IPS DF 6.9 (cell line): Measurements from ENCODE around the gene CAPZB.
"Not testable (repeated sequence)": the region's sequence is repeated elsewhere in the genome, so short reads cannot be mapped to it uniquely, and the experiment has no call there.

ENCODE experiments used
- DNase-seq: peaks from one replicate; pipeline ENCODE4 v3.0.0-alpha.2; 2013; ENCODE audit warnings: low read depth, low spot score
- H3K27ac ChIP-seq: one replicate; pipeline ENCODE4 v1.5.1; 2013; ENCODE audit warnings: low read length, control low read depth
- H3K27me3 ChIP-seq: 2 replicates; pipeline ENCODE4 v1.6.1; 2013; ENCODE audit warnings: mild to moderate bottlenecking, low read length; ENCODE audit not compliant: control insufficient read depth, insufficient read depth
- H3K36me3 ChIP-seq: 2 replicates; pipeline ENCODE4 v1.6.1; 2013; ENCODE audit warnings: low read length; ENCODE audit not compliant: control insufficient read depth, insufficient read depth
- H3K4me1 ChIP-seq: 2 replicates; pipeline ENCODE4 v1.6.1; 2013; ENCODE audit warnings: low read length; ENCODE audit not compliant: control insufficient read depth, insufficient read depth
- H3K4me3 ChIP-seq: 2 replicates; pipeline ENCODE4 v1.5.1; 2013; ENCODE audit warnings: mild to moderate bottlenecking, low read length
- H3K9me3 ChIP-seq: 2 replicates; pipeline ENCODE4 v1.6.1; 2013; ENCODE audit warnings: low read length, inconsistent platforms; ENCODE audit not compliant: control insufficient read depth, insufficient read depth
- WGBS: extraction: QIAGEN DNeasy Blood & Tissue Kit; methylation state at CpG from one replicate; pipeline ENCODE4 v1.1.7; 2013; ENCODE audit warnings: mixed read lengths, missing lambda C conversion rate; ENCODE audit not compliant: insufficient read length, insufficient coverage; 5-methylcytosine and 5-hydroxymethylcytosine counted together

The CAPZB gene

DNA sequence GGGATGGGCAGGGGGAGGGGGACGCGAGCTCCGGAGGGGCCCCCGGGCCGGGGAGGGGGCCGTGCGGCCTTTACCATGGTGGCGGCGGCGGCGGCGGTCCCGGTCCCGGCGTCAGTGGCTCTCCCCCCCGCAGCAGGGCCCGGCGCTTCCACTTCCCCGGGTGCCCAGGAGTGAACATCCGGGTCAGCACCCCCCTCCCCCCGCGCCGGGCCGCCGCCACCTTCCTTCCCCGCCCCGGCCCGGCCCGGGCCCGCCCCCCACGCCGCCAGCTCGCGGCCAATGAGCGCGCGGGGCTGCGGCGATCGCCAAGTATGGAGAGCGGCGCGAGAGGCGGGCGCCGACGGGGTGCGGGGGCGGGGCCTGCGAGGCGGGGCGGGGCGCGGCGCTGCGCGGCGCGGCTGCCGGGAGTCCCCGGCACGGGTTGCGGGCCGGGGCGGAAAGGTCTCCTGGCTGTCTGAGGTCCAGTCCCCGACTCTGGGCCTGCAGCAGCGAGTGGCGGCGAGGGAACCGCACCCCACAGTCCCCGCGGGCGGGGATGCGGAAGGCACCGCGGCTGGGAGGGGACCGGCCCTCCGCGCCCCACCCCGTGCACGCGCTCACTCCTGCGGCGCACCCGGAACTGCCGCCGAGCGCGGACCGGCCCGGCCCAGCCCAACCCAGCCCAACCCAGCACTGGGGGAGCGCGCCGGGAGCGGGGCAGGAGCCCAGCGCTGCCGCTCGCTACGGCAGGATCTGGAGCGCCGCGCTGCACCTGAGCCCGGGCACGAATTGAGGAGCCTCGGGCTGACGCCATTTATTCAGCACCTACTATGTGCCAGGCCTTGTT, at the start of gene CAPZB:
TSS of gene CAPZB (minus strand) at position 178 of the 826 bp plus-strand sequence. CDS start at position 77, 101 bp downstream.
- Histone ChIP-seq H3K27me3 (no peaks in the 10 kb centered on the region), H3K4me1 (peaks cover 16% of the 10 kb centered on the region), H3K27ac (no peak within 1 kb of the TSS), H3K4me3 (peak within 1 kb of the TSS; percentile 87), H3K36me3 (no peaks in the 10 kb centered on the region), H3K9me3 (no peaks in the 10 kb centered on the region)
- no peak for DNase-seq
- no CpG with 5 or more reads among the region's 106 CpGs for WGBS

DNA sequence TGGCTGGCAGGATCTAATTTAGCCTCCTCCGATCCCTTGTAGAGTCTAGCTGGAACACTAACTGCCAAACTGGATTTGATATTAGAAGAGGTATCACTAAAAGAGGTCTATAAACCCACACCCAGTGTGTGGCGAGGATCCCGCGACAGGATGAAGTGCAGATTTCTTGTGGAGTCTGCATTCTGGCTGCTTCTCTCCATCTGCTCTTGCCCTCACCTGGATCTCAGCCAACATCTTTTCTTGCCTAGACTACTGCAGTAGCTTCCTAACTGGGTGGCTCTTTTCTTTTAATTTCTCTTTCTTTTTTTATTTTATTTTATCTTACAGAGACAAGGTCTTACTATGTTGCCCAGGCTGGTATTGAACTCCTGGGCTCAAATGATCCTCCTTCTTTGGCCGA, 48.9 kb upstream of the CAPZB start:
- DNase-seq = no peak
- no peaks in the 10 kb centered on the region for H3K4me1 ChIP-seq
- H3K4me3 ChIP-seq = no peak overlapping the region
- no CpG with 5 or more reads among the region's 5 CpGs for WGBS
- H3K36me3 ChIP-seq = no peaks in the 10 kb centered on the region
- H3K9me3 ChIP-seq = no peaks in the 10 kb centered on the region
- no peak overlapping the region for H3K27ac ChIP-seq
- no peaks in the 10 kb centered on the region for H3K27me3 ChIP-seq

- no CpG with 5 or more reads among the region's 7 CpGs for WGBS
- Histone ChIP-seq H3K9me3 (no peaks in the 10 kb centered on the region), H3K4me1 (no peaks in the 10 kb centered on the region), H3K4me3 (no peak overlapping the region), H3K27ac (no peak overlapping the region), H3K36me3 (no peaks in the 10 kb centered on the region), H3K27me3 (no peaks in the 10 kb centered on the region)
- DNase-seq = no peak
Observed at GRCh38 chr1:19533626-19534025, 48.3 kb upstream of the CAPZB start.

GRCh38 chr1:19532519-19532918, 47.2 kb upstream of the CAPZB start:
- H3K9me3 ChIP-seq = no peaks in the 10 kb centered on the region
- H3K27me3 ChIP-seq = no peaks in the 10 kb centered on the region
- H3K4me1 ChIP-seq = no peaks in the 10 kb centered on the region
- no peak overlapping the region for H3K27ac ChIP-seq
- H3K36me3 ChIP-seq = no peaks in the 10 kb centered on the region
- no peak for DNase-seq
- WGBS = no CpG with 5 or more reads among the region's 4 CpGs
- H3K4me3 ChIP-seq = no peak overlapping the region

GRCh38 chr1:19529664-19530063, 44.3 kb upstream of the CAPZB start:
- H3K36me3 ChIP-seq = no peaks in the 10 kb centered on the region
- H3K4me3 ChIP-seq = no peak overlapping the region
- H3K4me1 ChIP-seq = no peaks in the 10 kb centered on the region
- H3K9me3 ChIP-seq = no peaks in the 10 kb centered on the region
- no peak overlapping the region for H3K27ac ChIP-seq
- no CpG with 5 or more reads among the region's 7 CpGs for WGBS
- peaks cover 2% of the 10 kb centered on the region; the same call in 1 of the 2 replicates for H3K27me3 ChIP-seq
- DNase-seq = no peak

- Histone ChIP-seq H3K27ac (no peak overlapping the region), H3K4me1 (no peaks in the 10 kb centered on the region), H3K27me3 (peaks cover 2% of the 10 kb centered on the region; the same call in 1 of the 2 replicates), H3K36me3 (no peaks in the 10 kb centered on the region), H3K4me3 (no peak overlapping the region), H3K9me3 (no peaks in the 10 kb centered on the region)
- no CpG with 5 or more reads among the region's 2 CpGs for WGBS
- DNase-seq = no peak
Observed at GRCh38 chr1:19528438-19528837, 43.1 kb upstream of the CAPZB start.

- H3K27me3 ChIP-seq = peaks cover 2% of the 10 kb centered on the region; the same call in 1 of the 2 replicates
- H3K4me1 ChIP-seq = no peaks in the 10 kb centered on the region
- no peaks in the 10 kb centered on the region for H3K36me3 ChIP-seq
- no peak overlapping the region for H3K27ac ChIP-seq
- no peak overlapping the region for H3K4me3 ChIP-seq
- no peaks in the 10 kb centered on the region for H3K9me3 ChIP-seq
- DNase-seq = no peak
- no CpG with 5 or more reads among the region's 8 CpGs for WGBS
Observed at GRCh38 chr1:19525607-19526545, 40.5 kb upstream of the CAPZB start.

GRCh38 chr1:19524791-19525190, 39.5 kb upstream of the CAPZB start:
- Histone ChIP-seq H3K4me3 (no peak overlapping the region), H3K4me1 (no peaks in the 10 kb centered on the region), H3K27me3 (peaks cover 2% of the 10 kb centered on the region; the same call in 1 of the 2 replicates), H3K36me3 (no peaks in the 10 kb centered on the region), H3K27ac (no peak overlapping the region), H3K9me3 (no peaks in the 10 kb centered on the region)
- WGBS = no CpG with 5 or more reads among the region's 5 CpGs
- DNase-seq = no peak

DNA sequence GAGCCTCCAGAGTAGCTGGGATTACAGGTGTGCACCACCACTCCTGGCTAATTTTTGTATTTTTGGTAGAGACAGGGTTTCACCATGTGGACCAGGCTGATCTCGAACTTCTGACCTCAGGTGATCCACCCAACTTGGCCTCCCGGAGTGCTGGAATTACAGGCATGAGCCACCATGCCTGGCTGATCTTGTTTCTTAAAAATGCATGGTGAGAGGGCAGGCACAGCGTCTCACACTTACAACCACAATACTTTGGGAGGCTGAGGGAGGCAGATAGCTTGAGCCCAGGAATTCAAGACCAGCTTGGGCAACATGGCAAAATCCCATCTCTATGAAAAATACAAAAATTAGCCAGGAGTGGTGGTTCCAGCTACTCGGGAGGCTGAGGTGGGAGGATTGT, 37.2 kb upstream of the CAPZB start:
- H3K4me1 ChIP-seq, DNase-seq, H3K36me3 ChIP-seq, H3K9me3 ChIP-seq, H3K27me3 ChIP-seq, H3K4me3 ChIP-seq, H3K27ac ChIP-seq: not testable (repeated sequence)
- no CpG with 5 or more reads among the region's 4 CpGs for WGBS

- WGBS = no CpG with 5 or more reads among the region's 2 CpGs
- no peak for DNase-seq
- Histone ChIP-seq H3K27ac (no peak overlapping the region), H3K9me3 (no peaks in the 10 kb centered on the region), H3K36me3 (no peaks in the 10 kb centered on the region), H3K4me3 (no peak overlapping the region), H3K4me1 (no peaks in the 10 kb centered on the region), H3K27me3 (peaks cover 2% of the 10 kb centered on the region; the same call in 1 of the 2 replicates)
Observed at GRCh38 chr1:19521411-19521810, 36.1 kb upstream of the CAPZB start.
